ENCODE measurements around the gene EIPR1. TPM values are rescaled to one million over a fixed set of nuclear protein-coding genes. Genes with fewer than 3 reads are reported as not detected.

EIPR1 gene
- polyA plus RNA-seq, 2 of the 4 experiments (the other 2 are of a cell fraction), result 55.0 to 65.0 TPM

DNA sequence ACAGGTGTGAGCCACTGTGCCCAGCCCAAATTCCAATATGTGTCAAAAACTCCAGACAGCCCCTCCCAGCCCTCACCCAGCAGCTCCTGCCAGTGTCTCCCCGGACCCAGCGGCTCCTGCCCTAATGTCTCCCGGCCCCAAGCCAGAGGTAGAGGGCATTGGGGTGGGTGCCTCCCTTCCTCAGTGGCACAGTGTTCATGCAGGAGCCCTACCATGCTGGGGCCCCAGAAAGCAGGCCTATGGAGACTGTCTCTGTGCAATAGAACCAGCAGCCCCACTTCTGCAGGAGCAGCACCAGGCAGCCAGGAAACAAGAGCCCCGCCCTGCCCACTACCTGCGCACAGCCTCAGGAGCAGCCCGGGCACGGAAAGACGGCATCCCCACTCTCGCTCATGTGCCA lies 70.4 kb downstream of the EIPR1 start:
- Histone ChIP-seq H3K9me3 (no peaks in the 10 kb centered on the region), H3K27ac (no peak overlapping the region), H3K4me1 (peaks cover 4% of the 10 kb centered on the region; the same call in 1 of the 3 replicates), H3K4me3 (no peak overlapping the region), H3K4me2 (no peak overlapping the region)
- TF ChIP-seq ZSCAN20 (CRISPR knock-in tag; IDR thresholded peaks at IDR 0.05), result no peak
- no peak for TF ChIP-seq HOXB13 (CRISPR knock-in tag; IDR thresholded peaks at IDR 0.05; ENCODE audit: low read depth)
- no peak for TF ChIP-seq EHMT2 (IDR thresholded peaks at IDR 0.05; ENCODE audit: low read depth)
- TF ChIP-seq HEYL (CRISPR knock-in tag; IDR thresholded peaks at IDR 0.05), result no peak
- TF ChIP-seq, protein P1, sequence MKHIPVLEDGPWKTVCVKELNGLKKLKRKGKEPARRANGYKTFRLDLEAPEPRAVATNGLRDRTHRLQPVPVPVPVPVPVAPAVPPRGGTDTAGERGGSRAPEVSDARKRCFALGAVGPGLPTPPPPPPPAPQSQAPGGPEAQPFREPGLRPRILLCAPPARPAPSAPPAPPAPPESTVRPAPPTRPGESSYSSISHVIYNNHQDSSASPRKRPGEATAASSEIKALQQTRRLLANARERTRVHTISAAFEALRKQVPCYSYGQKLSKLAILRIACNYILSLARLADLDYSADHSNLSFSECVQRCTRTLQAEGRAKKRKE (CRISPR knock-in tag; IDR thresholded peaks at IDR 0.05; ENCODE audit: low read depth), result no peak
- 97% methylated on average over 6 of the region's 9 CpGs for WGBS (ENCODE audit: missing lambda C conversion rate)
- DNase-seq (ENCODE audit: low read depth in 1 of 2, low spot score in 1 of 2) (no peak), ATAC-seq (no peak), FAIRE-seq (no peak)
- ChIA-PET CTCF (no interaction called here), POLR2A (no interaction called here)

DNA sequence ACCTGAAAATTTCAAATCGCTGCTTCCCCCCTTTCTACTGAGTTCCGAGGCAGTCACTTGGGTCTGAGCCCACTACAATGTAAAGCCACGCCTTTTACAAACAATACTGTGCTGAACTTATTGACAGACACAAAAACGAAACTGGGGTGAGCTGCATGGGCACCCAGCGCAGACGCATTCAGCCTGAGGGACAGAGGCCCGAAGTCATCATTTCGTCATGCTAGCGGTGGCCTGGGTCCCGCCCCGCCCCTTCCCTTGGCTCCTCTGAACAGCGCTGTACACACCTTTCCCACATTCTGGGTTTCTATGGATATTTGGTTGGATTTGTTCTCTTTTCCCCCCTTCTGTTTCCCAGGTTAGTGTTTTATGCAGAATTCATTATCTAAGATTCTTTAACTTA lies 71.7 kb downstream of the EIPR1 start:
- ChIA-PET CTCF (interaction anchor here (1.0 kb wide), 1 partner anchor 15 kb away, joined by 3 read pairs; no protein-coding TSS in a partner anchor), POLR2A (no interaction called here)
- no peak overlapping the region for H3K4me2 ChIP-seq
- TF ChIP-seq CHD4 (IDR thresholded peaks at IDR 0.05; ENCODE audit: borderline replicate concordance) (no peak), SREBF2 (IDR thresholded peaks at IDR 0.05) (no peak), SMC3 (IDR thresholded peaks at IDR 0.05) (no peak), HDAC2 (IDR thresholded peaks at IDR 0.05) (no peak)
- FAIRE-seq (no peak), ATAC-seq (no peak), DNase-seq (ENCODE audit: low read depth in 1 of 2, low spot score in 1 of 2) (no peak)
- no peak overlapping the region for H3K27ac ChIP-seq
- 83% methylated on average over 12 of the region's 12 CpGs for WGBS (ENCODE audit: missing lambda C conversion rate)
- H3K4me3 ChIP-seq, result no peak overlapping the region
- H3K4me1 ChIP-seq, result peaks cover 4% of the 10 kb centered on the region; the same call in 1 of the 3 replicates
- no peaks in the 10 kb centered on the region for H3K9me3 ChIP-seq

DNA sequence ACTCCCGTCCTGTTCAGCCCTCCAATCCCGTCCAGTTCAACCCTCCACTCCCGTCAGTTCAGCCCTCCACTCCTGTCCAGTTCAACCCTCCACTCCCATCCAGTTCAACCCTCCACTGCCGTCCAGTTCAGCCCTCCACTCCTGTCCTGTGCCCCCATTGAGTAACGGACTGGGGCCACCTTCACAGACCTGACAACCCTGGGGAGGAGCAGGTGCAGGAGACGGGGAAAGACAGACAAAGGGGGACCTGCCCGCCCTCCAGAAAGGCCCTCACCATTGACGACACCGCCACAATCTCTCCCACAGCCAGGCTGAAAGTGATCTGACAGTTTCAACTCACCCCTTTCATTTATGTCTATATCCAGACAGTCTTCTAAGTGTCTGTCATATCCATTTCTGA lies 72.2 kb downstream of the EIPR1 start:
- Histone ChIP-seq H3K27ac (no peak overlapping the region), H3K4me3 (no peak overlapping the region), H3K9me3 (no peaks in the 10 kb centered on the region), H3K4me1 (peaks cover 4% of the 10 kb centered on the region; the same call in 1 of the 3 replicates), H3K4me2 (no peak overlapping the region)
- CTCF ChIA-PET, result no interaction called here
- no peak for FAIRE-seq
- POLR2A ChIA-PET, result no interaction called here
- no peak for DNase-seq (ENCODE audit: low read depth in 1 of 2, low spot score in 1 of 2)
- WGBS (ENCODE audit: missing lambda C conversion rate), result 87% methylated on average over 9 of the region's 9 CpGs
- ATAC-seq, result no peak
- no peak for TF ChIP-seq PHF8 (IDR thresholded peaks at IDR 0.05; ENCODE audit: borderline replicate concordance, low read depth)
- no peak for TF ChIP-seq ZNF302 (CRISPR knock-in tag; IDR thresholded peaks at IDR 0.05)
- TF ChIP-seq TP53 (CRISPR knock-in tag; IDR thresholded peaks at IDR 0.05), result no peak
- no peak for TF ChIP-seq SMC3 (IDR thresholded peaks at IDR 0.05)
- no peak for TF ChIP-seq HEYL (CRISPR knock-in tag; IDR thresholded peaks at IDR 0.05)
- TF ChIP-seq, protein P2, sequence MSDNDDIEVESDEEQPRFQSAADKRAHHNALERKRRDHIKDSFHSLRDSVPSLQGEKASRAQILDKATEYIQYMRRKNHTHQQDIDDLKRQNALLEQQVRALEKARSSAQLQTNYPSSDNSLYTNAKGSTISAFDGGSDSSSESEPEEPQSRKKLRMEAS (IDR thresholded peaks at IDR 0.05), result no peak
- no peak for TF ChIP-seq BHLHE40 (IDR thresholded peaks at IDR 0.05; ENCODE audit: low read depth, low read length)
- TF ChIP-seq RCOR1 (IDR thresholded peaks at IDR 0.05; ENCODE audit: low read depth, low read length), result no peak
- TF ChIP-seq RAD21 (conservative IDR thresholded peaks at IDR 0.05 in 1 of 2, IDR thresholded peaks at IDR 0.05 in 1 of 2), result no peak
- no peak for TF ChIP-seq ZFP36 (IDR thresholded peaks at IDR 0.05; ENCODE audit: borderline replicate concordance, partially characterized antibody)

DNA sequence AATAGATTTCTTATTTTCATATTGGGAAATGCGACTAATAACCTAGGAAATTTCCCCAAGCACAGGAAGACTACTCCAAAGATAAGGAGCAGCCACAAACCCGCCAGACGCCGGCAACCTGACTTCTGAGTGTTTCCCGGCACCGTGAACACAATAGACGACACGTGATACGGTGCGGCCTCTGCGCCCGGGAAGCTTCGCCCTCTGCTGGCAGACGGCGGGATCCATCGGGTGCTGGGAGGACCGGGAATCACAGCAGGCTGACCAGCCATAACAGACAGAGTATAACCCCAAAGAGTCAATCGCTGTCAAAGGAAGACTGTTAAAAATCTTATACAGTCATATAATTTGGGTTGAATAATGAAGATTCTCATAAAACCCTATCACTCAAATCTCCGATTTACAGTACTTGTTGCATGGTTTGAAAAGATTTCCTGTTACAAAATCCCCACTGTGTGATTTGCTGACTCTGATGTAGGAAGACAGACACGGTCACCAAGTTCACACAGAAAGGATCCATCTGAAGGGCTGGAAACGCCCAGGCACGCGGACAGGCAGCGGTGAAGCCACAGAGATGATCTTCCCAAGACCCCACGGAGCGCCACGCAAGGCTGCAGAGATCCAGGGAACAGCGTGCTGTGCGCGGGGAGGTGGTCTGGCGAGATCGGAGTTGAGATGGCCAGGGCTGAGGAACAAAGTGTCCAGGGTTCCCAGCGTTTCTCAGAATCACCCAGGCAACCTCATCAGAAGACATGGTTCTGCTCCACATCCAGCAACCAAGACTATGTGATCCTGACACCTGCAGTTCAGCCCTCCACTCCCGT lies 73.8 kb downstream of the EIPR1 start:
- Histone ChIP-seq H3K4me3 (peak overlapping the region; percentile 18; the same call in 2 of the 3 replicates), H3K4me2 (peak overlapping the region; percentile 64), H3K4me1 (peaks cover 4% of the 10 kb centered on the region; the same call in 1 of the 3 replicates), H3K27ac (peak overlapping the region; percentile 48 to 85), H3K9me3 (no peaks in the 10 kb centered on the region)
- ChIA-PET CTCF (interaction anchor here (0.5 to 1.7 kb wide), 14 partner anchors 8 to 303 kb away, joined by 3 to 7 read pairs (median 4); no protein-coding TSS in a partner anchor), POLR2A (interaction anchor here (1.4 kb wide), 1 partner anchor 131 kb away, joined by 3 read pairs; no protein-coding TSS in a partner anchor)
- 36% methylated on average over 29 of the region's 34 CpGs for WGBS (ENCODE audit: missing lambda C conversion rate)
- ATAC-seq (peak; percentile 99 to 100), DNase-seq (ENCODE audit: low read depth in 1 of 2, low spot score in 1 of 2) (peak; percentile 82 to 93), FAIRE-seq (no peak)
- TF ChIP-seq EHMT2 (IDR thresholded peaks at IDR 0.05; ENCODE audit: low read depth) (no peak), RAD21 (conservative IDR thresholded peaks at IDR 0.05 in 1 of 2, IDR thresholded peaks at IDR 0.05 in 1 of 2) (peak; percentile 86 to 88), ZC3H11A (IDR thresholded peaks at IDR 0.05) (no peak), SMC3 (IDR thresholded peaks at IDR 0.05) (peak; percentile 91), BHLHE40 (IDR thresholded peaks at IDR 0.05; ENCODE audit: low read depth, low read length) (0 out of 2 replicates have a peak, but pooled peaks have one; percentile 20), MYC (IDR thresholded peaks at IDR 0.05; ENCODE audit: borderline replicate concordance, low read length) (peak; percentile 65; the same call in 1 of the 2 replicates), CHD4 (IDR thresholded peaks at IDR 0.05; ENCODE audit: borderline replicate concordance) (no peak), HDAC2 (IDR thresholded peaks at IDR 0.05) (no peak), TFCP2L1 (CRISPR knock-in tag; IDR thresholded peaks at IDR 0.05) (no peak), CBX8 (IDR thresholded peaks at IDR 0.05) (no peak)
- TF ChIP-seq, protein P3, sequence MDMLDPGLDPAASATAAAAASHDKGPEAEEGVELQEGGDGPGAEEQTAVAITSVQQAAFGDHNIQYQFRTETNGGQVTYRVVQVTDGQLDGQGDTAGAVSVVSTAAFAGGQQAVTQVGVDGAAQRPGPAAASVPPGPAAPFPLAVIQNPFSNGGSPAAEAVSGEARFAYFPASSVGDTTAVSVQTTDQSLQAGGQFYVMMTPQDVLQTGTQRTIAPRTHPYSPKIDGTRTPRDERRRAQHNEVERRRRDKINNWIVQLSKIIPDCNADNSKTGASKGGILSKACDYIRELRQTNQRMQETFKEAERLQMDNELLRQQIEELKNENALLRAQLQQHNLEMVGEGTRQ (IDR thresholded peaks at IDR 0.05), result peak; percentile 88
- TF ChIP-seq, protein P4, sequence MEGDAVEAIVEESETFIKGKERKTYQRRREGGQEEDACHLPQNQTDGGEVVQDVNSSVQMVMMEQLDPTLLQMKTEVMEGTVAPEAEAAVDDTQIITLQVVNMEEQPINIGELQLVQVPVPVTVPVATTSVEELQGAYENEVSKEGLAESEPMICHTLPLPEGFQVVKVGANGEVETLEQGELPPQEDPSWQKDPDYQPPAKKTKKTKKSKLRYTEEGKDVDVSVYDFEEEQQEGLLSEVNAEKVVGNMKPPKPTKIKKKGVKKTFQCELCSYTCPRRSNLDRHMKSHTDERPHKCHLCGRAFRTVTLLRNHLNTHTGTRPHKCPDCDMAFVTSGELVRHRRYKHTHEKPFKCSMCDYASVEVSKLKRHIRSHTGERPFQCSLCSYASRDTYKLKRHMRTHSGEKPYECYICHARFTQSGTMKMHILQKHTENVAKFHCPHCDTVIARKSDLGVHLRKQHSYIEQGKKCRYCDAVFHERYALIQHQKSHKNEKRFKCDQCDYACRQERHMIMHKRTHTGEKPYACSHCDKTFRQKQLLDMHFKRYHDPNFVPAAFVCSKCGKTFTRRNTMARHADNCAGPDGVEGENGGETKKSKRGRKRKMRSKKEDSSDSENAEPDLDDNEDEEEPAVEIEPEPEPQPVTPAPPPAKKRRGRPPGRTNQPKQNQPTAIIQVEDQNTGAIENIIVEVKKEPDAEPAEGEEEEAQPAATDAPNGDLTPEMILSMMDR (IDR thresholded peaks at IDR 0.05), result peak; percentile 95
- TF ChIP-seq, protein P5, sequence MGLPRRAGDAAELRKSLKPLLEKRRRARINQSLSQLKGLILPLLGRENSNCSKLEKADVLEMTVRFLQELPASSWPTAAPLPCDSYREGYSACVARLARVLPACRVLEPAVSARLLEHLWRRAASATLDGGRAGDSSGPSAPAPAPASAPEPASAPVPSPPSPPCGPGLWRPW (IDR thresholded peaks at IDR 0.05), result no peak
- TF ChIP-seq, protein P2 (IDR thresholded peaks at IDR 0.05), result peak; percentile 89
